HepG2 (cell line): ENCODE data around the gene CORT. TPM values are rescaled to one million over a fixed set of nuclear protein-coding genes. Genes with fewer than 3 reads are reported as not detected.

ENCODE experiments used
- ATAC-seq: fragments of 200-7000 bp; cut with Tn5 transposase; 3 replicates; pipeline ENCODE4 v1.9.1; 2020; ENCODE audit warnings: mild to moderate bottlenecking, moderate library complexity
- BruUV-seq: library from RNA; stranded (reverse); fragments of 400-500 nt; replicated peaks from 2 replicates; lab custom pipeline; 2021; lab: Mats Ljungman, UMichigan
- CTCF ChIA-PET: fragments of 300-600 bp; formaldehyde crosslinking; extraction: SDS; loops from one replicate; lab custom pipeline; 2021; ENCODE audit warnings: low total read pairs, inconsistent platforms, low intra/inter-chr PET ratio; lab: Yijun Ruan, JAX
- POLR2A ChIA-PET: fragments of 350-600 bp; sonication (Branson Sonifier 250); formaldehyde crosslinking; loops from one replicate; lab custom pipeline; 2020; ENCODE audit warnings: antibody characterized with exemption, inconsistent platforms; lab: Yijun Ruan, JAX
- DNase-seq: peaks from one replicate; pipeline ENCODE4 v3.0.0-alpha.2; 2015; ENCODE audit warnings: low spot score
- FAIRE-seq: peaks from 3 replicates; lab custom pipeline; 2011; peaks lifted over from hg19 to GRCh38; lab: Jason Lieb, UNC
- H2AFZ ChIP-seq: one replicate; pipeline ENCODE4 v1.6.1; 2011; ENCODE audit warnings: low read length, inconsistent platforms
- H3K27ac ChIP-seq: fragments of 300-600 bp; 3 replicates; pipeline ENCODE4 v1.8.0; 2011; ENCODE audit warnings: mixed run types, mild to moderate bottlenecking, mixed read lengths, low read length, inconsistent platforms; ENCODE audit not compliant: insufficient read depth; ENCODE audit errors: extremely low read length
- H3K27me3 ChIP-seq, 2 experiments: fragments of 200-600 bp in 1 of 2; 2 replicates in 1 of 2; 3 replicates in 1 of 2; pipeline versions ENCODE4 v1.6.0 to v1.8.0; 2011; ENCODE audit warnings: low read length in 2 of 2, mild to moderate bottlenecking in 2 of 2, moderate library complexity in 2 of 2, inconsistent platforms in 1 of 2; ENCODE audit not compliant: insufficient read depth in 2 of 2, control insufficient read depth in 1 of 2
- H3K36me3 ChIP-seq, 2 experiments: fragments of 200-600 bp in 1 of 2; replicated peaks in 1 of 2; 2 replicates in 1 of 2; 3 replicates in 1 of 2; pipeline versions ENCODE4 v1.5.1 to v1.8.0; 2011; ENCODE audit warnings: low read length in 2 of 2, inconsistent platforms in 1 of 2; ENCODE audit not compliant: insufficient read depth in 2 of 2, control insufficient read depth in 1 of 2
- H3K4me1 ChIP-seq: 2 replicates; pipeline ENCODE4 v1.5.1; 2012; ENCODE audit warnings: low read length, inconsistent platforms; ENCODE audit not compliant: insufficient read depth
- H3K4me2 ChIP-seq: 2 replicates; pipeline ENCODE4 v1.6.0; 2011; ENCODE audit warnings: low read depth, low read length, inconsistent platforms
- H3K4me3 ChIP-seq, 3 experiments: fragments of 200-600 bp in 1 of 3; sonication (generic), shearing (Covaris generic) in 1 of 3; replicated peaks in 1 of 3; 2 replicates each; pipeline ENCODE4 v1.5.1; 2011 to 2016; ENCODE audit warnings: low read length in 3 of 3, inconsistent platforms in 2 of 3, low read depth in 2 of 3, mild to moderate bottlenecking in 2 of 3, control low read depth in 1 of 3, mixed read lengths in 1 of 3; ENCODE audit not compliant: insufficient read depth in 1 of 3
- H3K79me2 ChIP-seq: one replicate; pipeline ENCODE4 v1.6.1; 2011; ENCODE audit warnings: low read length, inconsistent platforms; ENCODE audit not compliant: insufficient read depth
- H3K9ac ChIP-seq: 2 replicates; pipeline ENCODE4 v1.6.0; 2011; ENCODE audit warnings: mild to moderate bottlenecking, low read depth, low read length, inconsistent platforms; ENCODE audit not compliant: insufficient read depth
- H3K9me3 ChIP-seq: 2 replicates; pipeline ENCODE4 v1.5.1; 2012; ENCODE audit warnings: mild to moderate bottlenecking, low read length
- H4K20me1 ChIP-seq: 2 replicates; pipeline ENCODE4 v1.6.0; 2011; ENCODE audit warnings: inconsistent platforms, mild to moderate bottlenecking, low read length, moderate library complexity; ENCODE audit not compliant: insufficient read depth
- ATAD3A ChIP-seq: sonication (generic); formaldehyde crosslinking; IDR thresholded peaks from 2 replicates; pipeline ENCODE4 v1.4.0; 2020; ENCODE audit warnings: missing genetic modification reagents
- KDM2A ChIP-seq: sonication (generic); formaldehyde crosslinking; IDR thresholded peaks from 2 replicates; pipeline ENCODE4 v1.4.0; 2020; ENCODE audit warnings: low read depth, missing genetic modification reagents, borderline replicate concordance
- MIER2 ChIP-seq: IDR thresholded peaks from 2 replicates; pipeline ENCODE4 v1.6.1; 2016; ENCODE audit warnings: missing biosample characterization, missing genetic modification reagents
- MXI1 ChIP-seq: IDR thresholded peaks from 3 replicates; pipeline ENCODE4 v1.6.1; 2012; ENCODE audit warnings: low read depth, low read length, inconsistent platforms, borderline replicate concordance
- PAWR ChIP-seq: sonication (generic); formaldehyde crosslinking; IDR thresholded peaks from 2 replicates; pipeline ENCODE4 v1.4.0; 2020; ENCODE audit warnings: missing genetic modification reagents, mild to moderate bottlenecking, borderline replicate concordance
- THAP11 ChIP-seq: IDR thresholded peaks from 2 replicates; pipeline ENCODE4 v1.6.1; 2016; ENCODE audit warnings: missing biosample characterization, missing genetic modification reagents
- ZNF230 ChIP-seq: sonication (generic); formaldehyde crosslinking; IDR thresholded peaks from 2 replicates; pipeline ENCODE4 v1.4.0; 2020; ENCODE audit warnings: mild to moderate bottlenecking, missing genetic modification reagents
- ZNF44 ChIP-seq: sonication (generic); formaldehyde crosslinking; IDR thresholded peaks from 2 replicates; pipeline ENCODE4 v1.5.1; 2020; ENCODE audit warnings: mild to moderate bottlenecking, missing genetic modification reagents
- ZNF557 ChIP-seq: sonication (generic); formaldehyde crosslinking; IDR thresholded peaks from 2 replicates; pipeline ENCODE4 v1.4.0; 2020; ENCODE audit warnings: missing genetic modification reagents
- WGBS: methylation state at CpG from one replicate; pipeline ENCODE4 v1.1.6; 2017; ENCODE audit warnings: low lambda C conversion rate; 5-methylcytosine and 5-hydroxymethylcytosine counted together
- in situ Hi-C: cut with HindIII; loops from 2 replicates; pipeline ENCODE4 v1.10.0; 2017; ENCODE audit warnings: low pct_unique_long_range_greater_than_20kb; ENCODE audit not compliant: extremely low pct_ligation_motif_present
- intact Hi-C: fragments of 100-400 bp; cut with micrococcal nuclease; formaldehyde crosslinking; loops from one replicate; pipeline ENCODE4 v1.10.0; 2022; ENCODE audit not compliant: unreplicated experiment
- polyA plus RNA-seq, 8 experiments: library from polyadenylated mRNA; depleted of rRNA in 3 of 8; stranded (reverse) in 7 of 8; unstranded in 1 of 8; fragments of >200 nt; fragmentation: Illumina TruSeq in 4 of 8; extraction: Trizol in 4 of 8; gene quantifications; 2 replicates each; pipeline versions ENCODE4 v1.2.1 to v1.2.3, GENCODE V29; 2011 to 2016; ENCODE audit warnings: low read depth in 4 of 8, missing spikeins in 1 of 8, mixed read lengths in 1 of 8; ENCODE audit not compliant: insufficient read depth in 1 of 8
- total RNA-seq, 5 experiments: library from RNA; depleted of rRNA; stranded (reverse); fragments of >200 nt; fragmentation: Illumina TruSeq; extraction: Trizol; gene quantifications; 2 replicates each; pipeline ENCODE4 v1.2.3, GENCODE V29; 2016; ENCODE audit warnings: low read depth in 1 of 5
- TF ChIP-seq, protein P1 (sequence below): sonication (generic); formaldehyde crosslinking; IDR thresholded peaks from 2 replicates; pipeline ENCODE4 v1.5.0; 2020; ENCODE audit warnings: mild to moderate bottlenecking, missing genetic modification reagents

CORT gene
- total and polyA plus RNA-seq, 2 of the 13 experiments (the other 11 are each of a cell fraction or from before 2014, with no cell fraction given) = 0.11 to 0.62 TPM

DNA sequence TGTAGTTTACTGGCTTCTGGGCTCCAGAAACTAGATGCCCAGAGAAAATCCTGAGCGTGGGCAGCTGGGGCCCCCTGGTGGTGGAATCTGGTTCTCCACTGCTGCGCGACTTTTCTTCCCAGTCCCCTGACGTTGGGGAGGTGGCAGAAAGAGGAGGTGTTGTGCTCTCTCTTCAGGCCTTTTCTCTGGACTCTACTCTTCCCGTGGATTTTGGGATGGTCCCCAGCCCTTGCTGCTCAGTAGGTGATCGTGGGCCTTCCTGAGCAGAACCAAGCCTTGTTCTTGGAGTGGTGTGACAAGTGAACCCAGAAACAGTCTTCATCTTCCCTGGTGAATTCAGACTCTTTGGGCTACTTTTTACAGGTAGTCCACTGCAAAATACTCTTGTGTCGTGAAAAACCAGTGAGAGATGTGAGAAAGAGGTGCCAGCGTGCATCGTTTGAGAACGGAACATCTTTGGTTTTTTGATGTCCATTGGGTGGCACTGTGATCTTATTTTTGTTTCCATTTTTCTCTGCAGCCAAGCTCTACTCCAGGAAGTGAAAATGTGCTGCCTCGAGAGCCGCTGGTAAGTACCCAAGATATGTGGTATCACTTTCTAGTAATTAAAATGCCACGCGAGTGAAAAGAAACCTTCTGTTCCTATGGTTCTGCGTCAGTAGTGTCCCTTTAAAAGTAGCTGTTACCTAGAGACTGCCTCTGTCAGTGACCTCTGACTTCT is 45.1 kb downstream of the CORT start (continued):
- TF ChIP-seq ZNF557 (CRISPR knock-in tag) (no peak), ZNF44 (CRISPR knock-in tag) (no peak), THAP11 (CRISPR knock-in tag) (peak; percentile 60), ZNF230 (CRISPR knock-in tag) (no peak), KDM2A (CRISPR knock-in tag) (no peak; the same call in 1 of the 2 replicates), MXI1 (no peak), ATAD3A (CRISPR knock-in tag) (no peak), MIER2 (CRISPR knock-in tag) (no peak)
- TF ChIP-seq, protein P1, sequence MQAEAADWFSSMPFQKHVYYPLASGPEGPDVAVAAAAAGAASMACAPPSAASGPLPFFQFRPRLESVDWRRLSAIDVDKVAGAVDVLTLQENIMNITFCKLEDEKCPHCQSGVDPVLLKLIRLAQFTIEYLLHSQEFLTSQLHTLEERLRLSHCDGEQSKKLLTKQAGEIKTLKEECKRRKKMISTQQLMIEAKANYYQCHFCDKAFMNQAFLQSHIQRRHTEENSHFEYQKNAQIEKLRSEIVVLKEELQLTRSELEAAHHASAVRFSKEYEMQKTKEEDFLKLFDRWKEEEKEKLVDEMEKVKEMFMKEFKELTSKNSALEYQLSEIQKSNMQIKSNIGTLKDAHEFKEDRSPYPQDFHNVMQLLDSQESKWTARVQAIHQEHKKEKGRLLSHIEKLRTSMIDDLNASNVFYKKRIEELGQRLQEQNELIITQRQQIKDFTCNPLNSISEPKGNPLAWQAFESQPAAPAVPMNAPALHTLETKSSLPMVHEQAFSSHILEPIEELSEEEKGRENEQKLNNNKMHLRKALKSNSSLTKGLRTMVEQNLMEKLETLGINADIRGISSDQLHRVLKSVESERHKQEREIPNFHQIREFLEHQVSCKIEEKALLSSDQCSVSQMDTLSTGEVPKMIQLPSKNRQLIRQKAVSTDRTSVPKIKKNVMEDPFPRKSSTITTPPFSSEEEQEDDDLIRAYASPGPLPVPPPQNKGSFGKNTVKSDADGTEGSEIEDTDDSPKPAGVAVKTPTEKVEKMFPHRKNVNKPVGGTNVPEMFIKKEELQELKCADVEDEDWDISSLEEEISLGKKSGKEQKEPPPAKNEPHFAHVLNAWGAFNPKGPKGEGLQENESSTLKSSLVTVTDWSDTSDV (CRISPR knock-in tag) = no peak

DNA sequence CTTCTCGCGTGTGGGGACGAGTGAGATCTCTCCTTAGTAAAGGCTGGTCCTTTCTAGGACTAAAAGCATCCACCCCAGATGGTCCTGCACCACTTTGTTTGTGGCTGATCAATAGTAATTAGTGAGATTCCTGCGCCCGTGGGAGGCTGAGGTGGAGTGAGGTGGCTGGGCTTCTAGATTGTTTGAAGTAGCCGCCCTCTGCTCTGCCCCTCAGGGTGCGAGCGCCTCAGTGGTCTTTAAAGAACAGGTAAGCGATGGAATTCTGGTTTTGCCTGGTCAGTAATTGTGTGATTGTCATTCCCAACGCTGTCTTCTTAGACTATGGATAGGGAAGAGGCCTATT is 45.6 kb downstream of the CORT start:
- no peak for TF ChIP-seq PAWR (CRISPR knock-in tag)
- TF ChIP-seq, all 625 proteins: peak for 0
- intact Hi-C loops (no loop called here), in situ Hi-C loops (loop anchor here (5.0 kb wide), 1 partner anchor 63 kb away; the partner anchor contains the start of gene CENPS)
- no peaks in the 10 kb centered on the region for H3K9me3 ChIP-seq
- WGBS = 95% methylated on average over 10 of the region's 10 CpGs
- H3K4me2 ChIP-seq = no peak overlapping the region
- FAIRE-seq = no peak
- peaks cover 45% of the 10 kb centered on the region for H3K79me2 ChIP-seq
- no peak overlapping the region for H3K4me3 ChIP-seq
- H3K27me3 ChIP-seq = no peaks in the 10 kb centered on the region
- no peak overlapping the region for H2AFZ ChIP-seq
- peaks cover 13% of the 10 kb centered on the region for H3K4me1 ChIP-seq
- H3K36me3 ChIP-seq = peaks cover 2 to 15% of the 10 kb centered on the region in 2 experiments
- DNase-seq = no peak
- ChIA-PET POLR2A (no interaction called here), CTCF (interaction anchor here (1.2 to 2.2 kb wide), 4 partner anchors 9 to 372 kb away, joined by 4 to 23 read pairs (median 6); partner anchors contain the start of gene CENPS)
- ATAC-seq = no peak
- no peak overlapping the region for H3K27ac ChIP-seq
- H3K9ac ChIP-seq = no peak overlapping the region
- peaks cover 19% of the 10 kb centered on the region for H4K20me1 ChIP-seq
- BruUV-seq = no TSS peak
